ENCODE results near the gene TTLL5. TPM values are rescaled to one million over a fixed set of nuclear protein-coding genes. Genes with fewer than 3 reads are reported as not detected.
A peak's percentile ranks its signal among the peaks of the same experiment; 100 is the strongest.
"Not testable (repeated sequence)": the region's sequence is repeated elsewhere in the genome, so short reads cannot be mapped to it uniquely, and the experiment has no call there.

The TTLL5 gene
- polyA plus RNA-seq, 3 donors: 29.4 to 36.6 (median 32.7) TPM

- DNase-seq (ENCODE audit: extremely low read depth in 1 of 11, low read depth in 9 of 11, low spot score in 4 of 11): peak in 1 of 11 donors; percentile 3
These were observed 28.0 kb downstream of the TTLL5 start for GRCh38 chr14:75689012-75689411.

- DNase-seq (ENCODE audit: extremely low read depth in 1 of 11, low read depth in 9 of 11, low spot score in 4 of 11): no peak
These were observed 29.0 kb downstream of the TTLL5 start for GRCh38 chr14:75690010-75690409.

DNA sequence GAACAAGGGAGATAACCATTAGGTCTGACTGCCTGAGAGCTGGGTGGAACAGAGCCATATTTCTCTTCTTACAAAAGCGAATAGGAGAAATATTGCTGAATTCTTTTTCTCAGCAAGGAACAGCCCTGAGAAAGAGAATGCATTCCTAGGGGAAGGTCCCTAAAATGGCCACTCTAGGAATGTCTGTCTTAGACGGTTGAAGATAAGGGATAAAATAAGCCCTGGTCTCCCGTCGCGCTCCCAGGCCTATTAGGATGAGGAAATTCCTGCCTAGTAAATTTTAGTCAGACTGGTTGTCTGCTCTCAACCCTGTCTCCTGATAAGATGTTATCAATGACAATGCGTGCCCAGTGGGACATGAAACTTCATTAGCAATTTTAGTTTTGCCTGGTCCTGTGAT is 34.0 kb downstream of the TTLL5 start:
- DNase-seq (ENCODE audit: extremely low read depth in 1 of 11, low read depth in 9 of 11, low spot score in 4 of 11): not testable (repeated sequence)

GRCh38 chr14:75697386-75697785 is 36.3 kb downstream of the TTLL5 start:
- no peak for DNase-seq (ENCODE audit: extremely low read depth in 1 of 11, low read depth in 9 of 11, low spot score in 4 of 11)

DNA sequence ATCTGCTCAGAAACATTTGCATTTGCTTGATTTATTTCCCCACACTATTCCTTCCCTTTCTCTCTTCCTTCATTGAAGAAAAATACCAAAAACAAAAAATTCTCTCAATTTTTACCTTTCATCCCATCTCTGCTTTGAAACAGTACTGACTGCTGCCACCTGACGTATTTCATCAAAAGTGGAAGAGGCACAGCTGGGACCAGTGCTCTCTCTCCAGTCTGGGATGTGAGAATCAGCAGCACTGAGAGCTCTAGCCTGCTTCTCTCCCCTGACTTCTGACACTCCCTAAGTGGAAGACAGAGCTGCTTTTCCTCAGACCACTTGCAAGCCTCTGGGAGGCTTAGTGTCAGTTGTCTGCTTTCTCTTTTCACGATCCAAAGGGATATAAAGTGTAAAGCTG is 36.9 kb downstream of the TTLL5 start:
- no peak for DNase-seq (ENCODE audit: extremely low read depth in 1 of 11, low read depth in 9 of 11, low spot score in 4 of 11)

DNA sequence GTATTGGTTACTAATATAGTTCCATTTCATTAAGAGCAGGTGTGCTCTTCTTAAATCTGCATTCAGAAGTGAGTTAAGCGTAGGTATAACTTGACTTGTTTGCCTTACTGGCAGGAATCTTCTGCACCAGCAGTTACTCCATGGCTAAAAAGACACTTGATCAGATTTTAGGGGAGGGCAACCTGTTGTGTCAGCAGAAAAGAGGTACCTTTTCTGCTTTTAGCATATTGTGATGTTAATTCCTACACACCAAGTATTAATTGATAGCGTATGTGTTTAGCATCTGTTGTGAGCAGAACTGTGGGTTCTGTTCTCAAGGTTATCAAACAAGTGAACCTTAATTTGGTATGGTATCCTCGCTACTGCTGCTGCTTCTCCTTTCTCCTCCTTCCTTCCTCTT is 38.3 kb downstream of the TTLL5 start:
- no peak for DNase-seq (ENCODE audit: extremely low read depth in 1 of 11, low read depth in 9 of 11, low spot score in 4 of 11)

- DNase-seq (ENCODE audit: extremely low read depth in 1 of 11, low read depth in 9 of 11, low spot score in 4 of 11): no peak
These were observed 39.2 kb downstream of the TTLL5 start for GRCh38 chr14:75700295-75700694.

DNA sequence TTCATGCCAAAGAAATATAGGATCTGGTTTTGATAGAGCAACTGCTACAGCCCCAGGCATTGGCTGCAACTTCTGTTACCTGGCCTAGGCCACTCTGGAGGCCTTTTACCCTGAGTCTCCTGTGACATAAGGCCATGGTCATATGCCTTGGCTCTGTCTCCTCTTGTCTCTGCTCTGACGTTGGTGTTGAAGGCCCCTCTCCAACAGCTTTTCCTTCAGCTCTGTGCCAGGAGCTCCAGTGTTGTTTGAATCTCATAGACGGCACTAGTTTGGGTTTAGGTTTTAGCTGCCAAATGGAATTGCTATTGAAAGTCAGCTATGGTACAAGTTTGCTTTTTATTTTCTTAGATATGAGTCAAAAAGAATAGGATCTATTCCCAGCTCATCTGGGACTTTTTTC is 41.1 kb downstream of the TTLL5 start:
- DNase-seq (ENCODE audit: extremely low read depth in 1 of 11, low read depth in 9 of 11, low spot score in 4 of 11): no peak

DNA sequence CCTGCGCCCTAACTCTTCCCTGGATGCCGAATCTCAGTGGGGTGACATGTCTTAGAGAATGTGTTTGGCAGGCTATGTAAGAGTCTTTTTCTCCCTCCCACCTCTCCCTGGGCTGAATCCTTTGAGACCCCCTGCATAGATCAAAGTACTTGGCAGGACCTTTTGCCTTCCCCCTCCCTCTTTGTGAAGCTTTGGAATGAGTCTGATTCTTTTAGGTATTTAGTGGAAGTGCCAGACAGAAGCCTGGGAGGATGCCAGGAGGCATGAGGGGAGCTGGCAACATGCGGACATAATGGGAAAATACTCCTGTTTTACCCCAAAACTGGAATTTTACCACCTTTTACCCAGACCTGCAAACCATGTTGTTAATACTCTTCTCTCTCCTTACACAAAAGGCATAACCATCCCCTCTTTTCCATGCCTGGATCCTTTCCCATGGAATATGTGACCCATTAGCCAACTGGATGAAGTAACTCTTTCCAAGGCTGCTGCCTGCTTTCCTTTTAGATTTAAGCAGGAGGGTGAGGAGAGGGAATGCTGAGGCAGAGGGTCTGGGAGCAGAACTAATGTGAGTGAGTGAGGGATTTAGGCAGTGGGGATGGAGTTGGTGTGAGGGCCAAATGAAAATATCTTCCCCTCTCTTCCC is 41.7 kb downstream of the TTLL5 start:
- DNase-seq (ENCODE audit: extremely low read depth in 1 of 11, low read depth in 9 of 11, low spot score in 4 of 11): no peak

DNA sequence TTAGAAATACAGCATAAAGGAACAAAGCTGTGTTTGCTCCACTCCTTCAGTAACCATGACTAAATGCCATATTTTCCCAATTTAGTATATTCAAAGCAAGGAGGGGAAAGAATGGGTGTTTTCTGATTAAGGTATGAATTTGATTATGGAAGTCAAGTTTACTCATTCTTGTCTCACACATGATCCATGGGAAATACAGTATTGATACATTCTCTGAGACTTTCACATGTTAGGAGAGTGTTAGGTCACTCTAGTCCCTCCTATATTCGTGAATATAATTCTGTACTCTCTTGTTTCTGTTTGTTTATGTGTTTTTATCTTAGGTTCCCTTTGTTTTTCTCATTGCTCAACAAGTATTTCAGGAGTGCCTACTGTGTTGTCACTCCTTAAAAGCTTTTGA is 42.4 kb downstream of the TTLL5 start:
- no peak for DNase-seq (ENCODE audit: extremely low read depth in 1 of 11, low read depth in 9 of 11, low spot score in 4 of 11)

GRCh38 chr14:75705014-75705413 is 44.0 kb downstream of the TTLL5 start:
- DNase-seq (ENCODE audit: extremely low read depth in 1 of 11, low read depth in 9 of 11, low spot score in 4 of 11): no peak

GRCh38 chr14:75709207-75709812 is 48.3 kb downstream of the TTLL5 start:
- peak; percentile 49 to 79 (median 69) for DNase-seq (ENCODE audit: extremely low read depth in 1 of 11, low read depth in 9 of 11, low spot score in 4 of 11)

- peak in 2 of 11 donors; percentile 15 to 26 for DNase-seq (ENCODE audit: extremely low read depth in 1 of 11, low read depth in 9 of 11, low spot score in 4 of 11)
These were observed 50.2 kb downstream of the TTLL5 start for GRCh38 chr14:75711105-75711795.

DNA sequence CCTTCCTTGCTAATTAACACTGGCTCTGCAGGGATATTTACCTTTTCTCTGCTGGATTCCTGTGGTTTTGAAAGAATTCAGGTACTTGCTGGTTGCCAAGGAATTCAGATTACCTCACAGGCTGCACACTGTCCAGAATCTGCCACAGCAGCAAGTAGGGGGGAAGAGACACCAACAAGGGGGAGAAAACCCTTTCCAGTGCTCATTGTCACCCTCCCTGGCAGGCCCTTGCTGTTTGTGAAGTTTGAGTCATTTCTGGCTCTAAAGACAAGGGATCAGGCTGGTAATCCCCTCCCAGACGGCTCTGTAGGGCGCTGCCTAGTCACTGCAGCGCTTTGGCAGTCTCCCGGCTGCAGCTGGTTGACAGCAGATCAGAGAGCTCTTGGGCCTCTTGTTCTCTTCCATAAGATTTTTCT is 50.8 kb downstream of the TTLL5 start:
- DNase-seq (ENCODE audit: extremely low read depth in 1 of 11, low read depth in 9 of 11, low spot score in 4 of 11): no peak

DNA sequence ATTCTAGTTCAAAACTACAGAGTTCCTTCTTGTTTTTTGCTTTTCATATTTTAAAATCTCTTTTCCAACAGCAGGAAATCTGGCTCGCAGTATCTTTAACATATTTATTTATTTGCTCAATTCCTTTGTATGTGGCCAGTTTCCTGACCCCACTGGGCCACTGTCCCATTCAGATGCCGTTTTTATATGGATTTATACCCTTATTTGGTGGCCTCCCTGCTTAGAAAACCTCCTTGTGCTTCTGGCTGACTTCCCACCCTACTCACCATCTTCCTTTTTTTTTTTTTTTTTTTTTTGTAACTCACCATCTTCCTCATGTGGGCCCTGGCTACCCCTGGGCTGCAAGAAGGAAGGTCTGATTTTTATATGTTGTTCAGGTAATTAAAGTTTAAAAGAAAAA is 53.9 kb downstream of the TTLL5 start:
- no peak for DNase-seq (ENCODE audit: extremely low read depth in 1 of 11, low read depth in 9 of 11, low spot score in 4 of 11)

GRCh38 chr14:75715926-75716780 is 55.1 kb downstream of the TTLL5 start:
- no peak for DNase-seq (ENCODE audit: extremely low read depth in 1 of 11, low read depth in 9 of 11, low spot score in 4 of 11)

DNA sequence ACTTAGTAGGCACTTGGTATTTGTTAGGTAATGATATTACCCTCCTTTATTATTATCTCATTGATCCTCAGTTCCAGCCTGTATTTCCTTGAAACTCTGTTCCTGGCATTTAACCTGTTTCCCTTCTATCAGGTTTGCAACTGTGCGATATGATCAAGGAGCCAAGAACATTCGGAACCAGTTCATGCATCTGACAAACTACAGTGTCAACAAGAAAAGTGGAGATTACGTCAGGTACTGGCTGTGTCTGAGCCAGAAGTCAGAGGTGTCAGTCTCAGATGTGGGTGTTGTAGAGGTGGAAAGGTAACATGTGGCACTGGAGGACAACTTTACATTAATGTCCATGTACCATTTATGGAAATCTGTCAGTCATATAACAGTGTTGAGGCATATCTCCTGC is 56.7 kb downstream of the TTLL5 start:
- no peak for DNase-seq (ENCODE audit: extremely low read depth in 1 of 11, low read depth in 9 of 11, low spot score in 4 of 11)

DNA sequence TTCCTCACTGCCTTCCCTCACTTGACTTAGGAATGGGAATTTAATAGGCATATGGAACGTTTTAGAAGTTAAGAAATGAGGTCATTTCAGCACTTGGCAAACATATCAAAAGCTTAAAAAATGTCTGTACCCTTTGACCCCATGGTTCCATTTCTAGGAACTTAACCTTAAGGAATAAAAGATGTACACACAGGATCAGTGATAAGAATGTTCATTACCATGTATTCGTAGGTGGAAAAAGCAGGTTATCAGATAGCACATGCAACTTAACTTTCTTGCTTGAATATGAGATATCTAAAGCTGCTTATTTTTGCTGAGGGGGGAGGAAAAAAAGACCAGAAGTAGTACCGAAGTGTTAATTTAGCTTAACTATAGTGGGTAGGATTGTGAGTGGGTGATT is 57.2 kb downstream of the TTLL5 start:
- DNase-seq (ENCODE audit: extremely low read depth in 1 of 11, low read depth in 9 of 11, low spot score in 4 of 11): no peak

GRCh38 chr14:75720116-75720515 is 59.1 kb downstream of the TTLL5 start:
- DNase-seq (ENCODE audit: extremely low read depth in 1 of 11, low read depth in 9 of 11, low spot score in 4 of 11): no peak

Data from renal cortex interstitium (tissue), 11 donors.